HL-60 (cell line): ENCODE results near the gene NUBP2.

Experiments used
- CTCF ChIP-seq: IDR thresholded peaks from one replicate; pipeline ENCODE4 v1.5.1; 2011; ENCODE audit warnings: low read length, control low read depth, inconsistent platforms; ENCODE audit not compliant: insufficient read depth
- SPI1 ChIP-seq: IDR thresholded peaks from 2 replicates; pipeline ENCODE4 v1.6.1; 2012; ENCODE audit warnings: low read depth, mild to moderate bottlenecking, borderline replicate concordance

- TF ChIP-seq CTCF (no peak), SPI1 (peak; percentile 85)
Measured at GRCh38 chr16:1773703-1774447, 8.9 kb upstream of the NUBP2 start.
